ENCODE measurements around the gene PHIP.
"Not testable (repeated sequence)": the region's sequence is repeated elsewhere in the genome, so short reads cannot be mapped to it uniquely, and the experiment has no call there.

PHIP gene

DNA sequence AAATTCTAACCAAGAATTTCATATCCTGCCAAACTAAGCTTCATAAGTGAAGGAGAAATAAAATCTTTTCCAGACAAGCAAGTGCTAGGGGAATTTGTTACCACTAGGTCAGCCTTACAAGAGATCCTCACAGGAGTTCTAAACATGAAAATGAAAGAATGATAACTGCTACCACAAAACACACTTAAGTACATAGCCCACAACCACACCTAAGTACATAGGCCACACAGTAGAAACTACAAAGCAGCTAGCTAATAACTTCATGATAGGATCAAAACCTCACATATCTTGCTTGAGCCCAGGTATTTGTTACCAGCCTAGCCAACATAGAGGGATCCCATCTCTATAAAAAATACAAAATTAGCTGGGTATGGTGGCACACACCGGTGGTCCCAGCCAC lies 160.3 kb downstream of the PHIP start:
- no peak for ATAC-seq

DNA sequence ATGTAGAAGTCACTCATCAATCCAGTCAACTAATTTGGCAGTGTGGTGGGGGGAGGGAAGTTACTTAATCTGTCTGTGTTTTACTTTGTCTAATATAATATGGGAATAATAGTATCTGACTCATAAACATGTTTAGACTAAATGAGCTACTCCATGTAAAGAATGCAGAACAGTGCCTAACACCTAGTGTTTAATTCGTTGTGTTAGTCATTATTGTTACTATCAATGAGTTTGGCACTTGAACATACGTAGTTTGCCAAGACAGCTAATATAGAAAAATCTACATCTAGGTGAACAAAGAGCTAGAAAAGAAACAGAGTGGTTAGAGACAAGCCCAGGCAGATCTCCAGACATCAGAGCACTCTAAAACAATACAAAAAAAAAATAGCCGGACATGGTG lies 161.6 kb downstream of the PHIP start:
- no peak for ATAC-seq

DNA sequence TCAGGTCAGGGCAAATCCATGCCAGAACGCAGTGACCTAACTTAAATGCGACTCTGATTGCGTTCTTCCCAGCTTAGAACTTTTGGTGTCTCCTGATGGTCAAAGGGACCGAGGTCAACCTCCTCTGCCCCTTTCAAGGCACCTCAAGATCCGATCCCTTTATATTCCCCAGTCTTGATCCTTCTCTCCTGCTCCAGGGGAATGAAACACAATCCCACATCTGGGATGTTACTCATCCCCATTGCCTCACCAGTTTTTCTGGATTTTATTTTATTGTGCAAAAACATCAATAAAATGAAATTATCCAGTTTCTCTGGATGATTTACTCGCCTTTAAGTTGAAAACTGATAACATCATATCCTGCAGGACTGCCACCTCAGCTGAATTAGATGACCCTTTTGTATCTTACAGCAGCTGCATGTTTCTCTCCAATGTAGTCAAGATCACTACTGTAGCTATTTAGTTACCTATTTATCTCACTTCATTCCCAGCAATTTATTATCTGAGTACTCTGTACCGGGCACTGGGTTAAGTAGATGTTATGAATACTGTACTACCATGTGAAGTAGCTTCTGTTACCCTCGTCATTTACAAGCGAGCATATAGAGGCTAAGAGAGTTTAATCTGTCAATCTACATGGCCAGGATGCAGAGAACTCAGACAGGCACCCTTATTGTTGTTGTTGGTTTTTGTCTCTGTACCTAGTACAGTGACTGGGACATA lies 166.7 kb downstream of the PHIP start:
- ATAC-seq = no peak

DNA sequence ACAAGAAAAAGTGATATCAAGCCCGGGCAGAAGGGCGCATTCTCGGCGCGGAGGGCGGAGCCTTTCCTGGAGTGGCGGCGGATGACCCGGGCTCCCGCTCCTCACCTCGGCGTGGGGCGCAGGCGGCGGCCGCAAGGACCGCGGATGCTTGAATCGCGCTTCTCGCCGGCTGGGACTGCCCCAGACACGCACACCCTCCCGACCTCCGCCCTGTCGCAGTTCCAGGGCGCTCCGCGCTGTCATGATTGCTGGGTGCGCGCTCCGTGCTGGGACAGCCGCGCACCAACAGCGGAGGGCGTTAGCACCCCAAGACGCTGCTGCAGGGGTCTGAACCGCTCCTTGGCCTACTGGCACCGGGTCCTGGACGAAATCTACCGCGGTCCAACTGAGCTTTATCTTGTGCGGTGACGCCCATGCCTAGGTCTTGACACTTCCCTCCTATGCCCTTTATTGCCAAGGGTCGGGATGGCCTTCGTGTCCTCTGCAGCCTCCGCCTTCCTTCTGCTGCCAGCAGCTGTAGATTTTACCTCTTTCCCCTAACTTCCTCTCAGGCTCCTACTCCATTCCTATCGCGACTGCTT lies 167.4 kb downstream of the PHIP start:
- peak; percentile 21 to 53 for ATAC-seq

DNA sequence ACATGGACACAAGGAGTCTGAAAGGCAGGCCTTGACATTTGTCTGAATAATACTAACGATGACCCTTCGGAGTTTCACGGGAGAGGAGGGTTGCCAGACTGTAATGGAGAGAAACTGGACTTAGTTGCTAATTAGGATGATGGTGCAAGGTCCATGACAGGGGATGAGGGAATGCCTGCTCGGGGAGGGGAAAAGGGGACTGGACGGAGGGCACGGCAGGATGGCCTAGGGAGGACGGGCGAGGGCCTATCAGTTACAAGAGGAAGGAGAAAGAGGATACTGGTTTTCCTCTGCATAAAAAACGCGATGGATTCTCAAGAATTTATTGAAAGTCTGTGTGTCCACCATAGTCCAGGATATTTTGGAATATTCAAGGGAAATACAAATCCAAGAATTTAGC lies 168.0 kb downstream of the PHIP start:
- no peak for ATAC-seq

DNA sequence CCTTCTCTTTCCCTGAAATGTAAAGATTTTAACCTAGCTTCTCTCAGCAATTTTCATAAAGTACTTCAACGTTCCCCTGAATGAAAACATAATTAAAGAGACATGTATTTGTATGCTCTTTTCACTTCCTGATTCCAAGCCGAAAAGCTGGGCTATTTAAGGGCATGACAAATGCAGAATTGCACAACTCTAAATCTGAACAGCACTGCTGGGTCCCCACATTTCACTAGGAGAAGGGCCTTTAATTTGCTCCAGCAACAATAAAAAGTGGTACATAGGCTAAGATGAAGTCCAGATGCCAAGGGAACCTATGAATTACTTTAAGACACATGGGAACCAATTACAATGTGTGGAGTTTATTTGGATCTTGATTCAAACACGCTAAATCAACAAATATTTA lies 168.7 kb downstream of the PHIP start:
- ATAC-seq = no peak

DNA sequence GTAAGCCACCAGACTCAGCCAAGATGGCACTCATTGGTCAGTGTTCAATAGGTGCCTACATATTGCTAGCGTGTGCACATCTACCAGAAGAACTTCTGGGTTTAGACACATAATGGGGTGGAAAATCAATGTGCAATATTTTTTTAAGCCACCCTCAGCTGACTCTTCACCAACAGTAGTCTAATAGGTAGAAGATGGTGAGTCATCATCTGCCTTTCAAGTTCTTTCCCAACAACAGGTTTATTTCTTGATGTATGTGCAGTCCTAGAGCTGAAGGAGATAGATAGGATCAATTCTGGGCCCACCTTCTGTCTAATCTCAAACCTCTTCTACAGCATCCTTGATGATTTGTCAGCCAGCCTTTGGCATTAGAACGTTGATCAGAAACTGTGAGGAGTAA lies 169.4 kb downstream of the PHIP start:
- ATAC-seq = no peak

DNA sequence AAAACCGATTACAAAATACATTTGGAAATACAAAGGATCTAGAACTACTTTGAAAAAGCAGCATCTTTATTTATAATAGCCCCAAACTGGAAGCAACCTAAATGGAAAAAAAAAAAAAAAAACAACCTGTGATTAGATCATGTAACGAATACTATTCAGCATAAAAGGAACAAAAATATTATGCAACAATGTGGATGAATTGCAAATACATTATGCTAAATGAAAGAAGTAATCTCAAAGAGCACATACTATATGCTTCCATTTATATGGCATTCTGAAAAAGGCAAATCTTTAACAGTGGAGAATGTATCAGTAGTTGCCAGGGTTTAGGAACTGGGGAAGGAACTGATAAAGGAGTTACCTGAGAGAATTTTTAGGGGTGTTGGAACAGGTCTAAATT lies 181.8 kb downstream of the PHIP start:
- no peak for ATAC-seq

DNA sequence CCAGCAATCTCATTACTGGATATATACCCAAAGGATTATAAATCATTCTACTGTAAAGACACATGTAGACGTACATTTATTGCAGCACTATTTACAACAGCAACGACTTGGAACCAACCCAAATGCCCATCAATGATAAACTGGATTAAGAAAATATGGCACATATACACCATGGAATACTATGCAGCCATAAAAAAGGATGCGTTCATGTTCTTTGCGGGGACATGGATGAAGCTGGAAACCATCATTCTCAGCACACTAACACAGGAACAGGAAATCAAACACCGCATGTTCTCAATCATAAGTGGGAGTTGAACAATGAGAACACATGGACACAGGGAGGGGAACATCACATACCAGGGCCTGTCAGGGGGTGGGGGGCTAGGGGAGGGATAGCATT lies 188.2 kb downstream of the PHIP start:
- not testable (repeated sequence) for ATAC-seq

Measured in activated CD4-positive, CD25-positive, alpha-beta regulatory T cell treated with anti-CD3 and anti-CD28 coated beads, Interleukin-2, amount 50 U/mL, for 24 hours (primary cell).